Testis (tissue), 3 donors: ENCODE results near the gene TAS2R1. TPM values are rescaled to one million over a fixed set of nuclear protein-coding genes. Genes with fewer than 3 reads are reported as not detected.

Experiments
- DNase-seq: peaks from one replicate; pipeline ENCODE4 v3.0.0-alpha.2; 2019
- H3K27ac ChIP-seq, 2 donors: fragments of 200-600 bp; sonication (generic); one replicate each; pipeline ENCODE4 v1.5.1; 2019
- H3K27me3 ChIP-seq: fragments of 200-600 bp; sonication (generic); one replicate; pipeline ENCODE4 v1.5.1; 2019
- H3K36me3 ChIP-seq: fragments of 200-600 bp; sonication (generic); one replicate; pipeline ENCODE4 v1.5.1; 2017; ENCODE audit warnings: low read depth; ENCODE audit errors: missing control alignments
- H3K4me1 ChIP-seq: fragments of 200-600 bp; sonication (generic); one replicate; pipeline ENCODE4 v1.5.1; 2019
- H3K4me3 ChIP-seq, 2 donors: fragments of 200-600 bp; sonication (generic); one replicate each; pipeline ENCODE4 v1.5.1; 2017 to 2019
- H3K9me3 ChIP-seq: fragments of 200-600 bp; sonication (generic); one replicate; pipeline ENCODE4 v1.5.1; 2017
- POLR2A ChIP-seq: fragments of 450-650 bp; IDR thresholded peaks from one replicate; pipeline ENCODE4 v1.6.1; 2017; ENCODE audit warnings: antibody characterized with exemption, mild to moderate bottlenecking, moderate library complexity
- whole genome bisulfite sequencing, 2 donors: methylation state at CpG; one replicate each; pipeline ENCODE4 v1.1.5; 2018; 5-methylcytosine and 5-hydroxymethylcytosine counted together
- intact Hi-C: fragments of 100-400 bp; cut with DNase I; formaldehyde crosslinking; loops from one replicate; pipeline ENCODE4 v1.15.1; 2023; ENCODE audit warnings: low total_unique reads
- polyA plus RNA-seq: library from polyadenylated mRNA; stranded (reverse); fragments of 350-450 nt; fragmentation: Illumina TruSeq; extraction: RNeasy Lipid Tissue Mini Kit (QIAGEN cat#74804); gene quantifications from one replicate; pipeline ENCODE4 v1.2.3, GENCODE V29; 2014; ENCODE audit warnings: low read depth, low replicate concordance; ENCODE audit not compliant: insufficient read depth
- total RNA-seq, 2 donors: library from RNA; depleted of rRNA; stranded (reverse); fragments of >200 nt; gene quantifications; one replicate each; pipeline ENCODE4 v1.2.3, GENCODE V29; 2016
- TF ChIP-seq, protein P1 (sequence below), 3 experiments: fragments of 450-650 bp in 2 of 3; fragments of 200-600 bp in 1 of 3; sonication (generic) in 1 of 3; IDR thresholded peaks; one replicate each; pipeline ENCODE4 v1.5.1; 2016 to 2019; ENCODE audit warnings: antibody characterized with exemption in 3 of 3, mild to moderate bottlenecking in 2 of 3, moderate library complexity in 1 of 3

The TAS2R1 gene
- total and polyA plus RNA-seq, 3 donors from 2014 or later, result 0.50 to 1.3 (median 1.1) TPM

DNA sequence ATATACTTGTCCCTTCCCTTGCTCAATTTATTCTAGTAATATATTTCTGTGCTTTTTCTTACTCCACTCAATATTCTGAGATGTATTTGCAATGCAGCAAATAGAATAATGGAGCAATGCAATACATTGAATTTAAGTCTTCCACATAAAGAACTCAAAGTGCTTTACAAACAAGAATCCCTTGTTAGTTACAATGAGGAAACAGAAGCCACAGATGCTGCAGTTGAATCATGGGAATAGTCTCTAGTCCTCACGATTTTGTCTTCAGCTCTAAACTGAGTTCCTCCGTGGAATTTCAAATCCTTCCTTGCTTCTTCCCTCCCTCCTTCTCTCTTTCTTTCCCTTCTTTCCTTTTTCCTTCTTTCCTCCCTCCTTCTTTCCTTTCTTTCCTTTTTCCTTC lies 12.5 kb upstream of the TAS2R1 start:
- H3K4me1 ChIP-seq, result no peaks in the 10 kb centered on the region
- intact Hi-C loops, result no loop called here
- no peak for DNase-seq
- 53 to 60% methylated on average over 2 of the region's 2 CpGs for WGBS, 2 donors
- H3K9me3 ChIP-seq, result no peaks in the 10 kb centered on the region
- no peak overlapping the region for H3K4me3 ChIP-seq
- no peaks in the 10 kb centered on the region for H3K36me3 ChIP-seq
- no peak for TF ChIP-seq POLR2A
- TF ChIP-seq, protein P1, sequence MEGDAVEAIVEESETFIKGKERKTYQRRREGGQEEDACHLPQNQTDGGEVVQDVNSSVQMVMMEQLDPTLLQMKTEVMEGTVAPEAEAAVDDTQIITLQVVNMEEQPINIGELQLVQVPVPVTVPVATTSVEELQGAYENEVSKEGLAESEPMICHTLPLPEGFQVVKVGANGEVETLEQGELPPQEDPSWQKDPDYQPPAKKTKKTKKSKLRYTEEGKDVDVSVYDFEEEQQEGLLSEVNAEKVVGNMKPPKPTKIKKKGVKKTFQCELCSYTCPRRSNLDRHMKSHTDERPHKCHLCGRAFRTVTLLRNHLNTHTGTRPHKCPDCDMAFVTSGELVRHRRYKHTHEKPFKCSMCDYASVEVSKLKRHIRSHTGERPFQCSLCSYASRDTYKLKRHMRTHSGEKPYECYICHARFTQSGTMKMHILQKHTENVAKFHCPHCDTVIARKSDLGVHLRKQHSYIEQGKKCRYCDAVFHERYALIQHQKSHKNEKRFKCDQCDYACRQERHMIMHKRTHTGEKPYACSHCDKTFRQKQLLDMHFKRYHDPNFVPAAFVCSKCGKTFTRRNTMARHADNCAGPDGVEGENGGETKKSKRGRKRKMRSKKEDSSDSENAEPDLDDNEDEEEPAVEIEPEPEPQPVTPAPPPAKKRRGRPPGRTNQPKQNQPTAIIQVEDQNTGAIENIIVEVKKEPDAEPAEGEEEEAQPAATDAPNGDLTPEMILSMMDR (IDR thresholded peaks at IDR 0.05), result no peak
- H3K27me3 ChIP-seq, result no peaks in the 10 kb centered on the region
- no peak overlapping the region for H3K27ac ChIP-seq

DNA sequence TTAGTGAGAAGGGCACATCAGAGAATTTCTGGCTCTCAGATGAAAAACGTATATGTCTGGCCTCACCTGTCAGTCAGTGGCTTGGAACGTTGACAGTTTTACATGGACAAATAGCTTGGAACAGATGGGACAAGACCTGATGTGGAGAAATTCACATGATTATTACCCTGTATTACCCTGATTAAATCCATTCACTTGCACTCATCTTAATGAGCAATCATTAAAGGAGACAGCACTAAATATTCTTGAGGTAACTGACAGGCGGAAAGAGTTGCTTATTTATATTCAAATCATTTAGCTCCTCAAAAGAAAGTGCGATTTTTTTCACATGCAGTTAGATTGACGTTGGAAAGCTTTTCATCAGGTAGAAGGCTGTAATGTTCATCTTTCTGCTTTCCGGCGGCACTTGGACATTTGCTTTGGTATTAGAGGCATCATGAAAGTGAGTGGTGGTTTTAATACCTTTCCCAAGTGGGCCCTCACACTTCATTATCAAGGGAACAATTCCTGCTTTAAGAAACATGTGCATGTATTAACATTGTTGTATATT lies 11.7 kb upstream of the TAS2R1 start:
- intact Hi-C loops, result no loop called here
- Histone ChIP-seq H3K36me3 (no peaks in the 10 kb centered on the region), H3K27ac (no peak overlapping the region), H3K27me3 (no peaks in the 10 kb centered on the region), H3K4me1 (no peaks in the 10 kb centered on the region), H3K4me3 (no peak overlapping the region), H3K9me3 (no peaks in the 10 kb centered on the region)
- WGBS, 2 donors, result 76 to 82% methylated on average over 7 of the region's 7 CpGs
- DNase-seq, result no peak
- TF ChIP-seq POLR2A, result no peak
- TF ChIP-seq, protein P1 (IDR thresholded peaks at IDR 0.05), result no peak

DNA sequence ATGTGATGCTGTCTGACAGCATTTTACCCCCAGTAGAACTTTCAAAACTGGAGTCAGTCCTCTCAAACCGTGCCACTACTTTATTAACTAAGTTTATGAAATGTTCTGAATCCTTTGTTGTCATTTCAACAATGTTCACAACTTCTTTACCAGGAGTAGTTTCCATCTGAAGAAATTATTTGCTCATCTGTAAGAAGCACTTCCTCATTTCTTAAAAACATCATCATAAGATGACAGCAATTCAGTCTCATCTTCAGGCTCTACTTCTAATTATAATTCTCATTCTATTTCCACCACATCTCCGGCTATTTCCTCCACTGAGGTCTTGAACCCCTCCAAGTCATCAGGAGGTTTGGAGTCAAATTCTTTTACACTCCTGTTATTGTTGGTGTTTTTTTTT lies 2.3 kb upstream of the TAS2R1 start:
- TF ChIP-seq, protein P1 (IDR thresholded peaks at IDR 0.05), result no peak
- no peak for TF ChIP-seq POLR2A
- no peaks in the 10 kb centered on the region for H3K36me3 ChIP-seq
- H3K4me1 ChIP-seq, result no peaks in the 10 kb centered on the region
- H3K4me3 ChIP-seq, result no peak overlapping the region
- no peak overlapping the region for H3K27ac ChIP-seq
- intact Hi-C loops, result no loop called here
- H3K27me3 ChIP-seq, result no peaks in the 10 kb centered on the region
- no peak for DNase-seq
- 82 to 86% methylated on average over 2 of the region's 2 CpGs for WGBS, 2 donors
- no peaks in the 10 kb centered on the region for H3K9me3 ChIP-seq

DNA sequence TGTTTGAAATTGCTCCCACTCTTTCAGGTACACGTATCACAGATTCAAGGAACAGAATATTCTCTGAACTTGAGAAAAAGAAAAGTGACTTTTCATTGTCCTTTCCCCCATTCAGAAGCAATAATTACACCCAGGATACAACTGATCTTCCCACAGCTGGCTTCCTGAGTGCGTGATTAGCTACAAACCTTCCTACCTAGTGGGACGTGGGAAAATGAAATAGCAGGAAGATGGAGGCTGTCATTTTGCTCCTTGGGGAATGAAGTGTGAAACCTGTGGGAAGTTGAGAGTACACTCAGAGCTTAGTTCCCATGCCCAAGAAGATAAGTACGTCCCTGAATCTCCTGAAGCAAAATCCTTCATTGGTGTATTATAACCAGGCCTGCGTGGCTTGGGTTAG lies 2.6 kb downstream of the TAS2R1 start:
- H3K27me3 ChIP-seq, result no peaks in the 10 kb centered on the region
- DNase-seq, result no peak
- WGBS, 2 donors, result 71 to 86% methylated on average over 5 of the region's 5 CpGs
- TF ChIP-seq, protein P1 (IDR thresholded peaks at IDR 0.05), result no peak
- no peak for TF ChIP-seq POLR2A
- intact Hi-C loops, result no loop called here
- no peaks in the 10 kb centered on the region for H3K4me1 ChIP-seq
- H3K27ac ChIP-seq, result no peak overlapping the region
- H3K4me3 ChIP-seq, result no peak overlapping the region
- H3K9me3 ChIP-seq, result no peaks in the 10 kb centered on the region
- no peaks in the 10 kb centered on the region for H3K36me3 ChIP-seq

DNA sequence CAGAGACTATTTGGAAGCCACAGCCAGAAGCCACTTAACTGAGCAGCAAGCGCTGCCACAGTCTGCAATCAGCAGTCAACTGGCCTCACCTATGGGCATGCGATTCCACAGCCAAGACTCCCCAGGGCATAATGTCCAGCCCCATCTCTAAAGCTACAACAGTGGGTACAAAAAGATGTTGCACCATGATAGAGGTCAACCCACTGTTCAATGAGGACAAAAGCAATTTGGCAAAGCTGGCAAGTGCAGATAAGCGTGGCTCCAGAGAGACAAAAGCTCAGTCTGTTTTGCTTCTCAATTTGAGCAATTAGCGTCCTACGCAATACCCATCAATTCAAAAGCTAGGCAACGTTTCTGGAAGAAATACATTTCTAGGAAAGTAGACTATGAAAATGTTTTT lies 3.2 kb downstream of the TAS2R1 start:
- TF ChIP-seq POLR2A, result no peak
- TF ChIP-seq, protein P1 (IDR thresholded peaks at IDR 0.05), result no peak
- intact Hi-C loops, result no loop called here
- DNase-seq, result no peak
- WGBS, 2 donors, result 87 to 88% methylated on average over 6 of the region's 6 CpGs
- H3K4me1 ChIP-seq, result no peaks in the 10 kb centered on the region
- no peak overlapping the region for H3K4me3 ChIP-seq
- H3K9me3 ChIP-seq, result no peaks in the 10 kb centered on the region
- H3K27ac ChIP-seq, result no peak overlapping the region
- no peaks in the 10 kb centered on the region for H3K27me3 ChIP-seq
- H3K36me3 ChIP-seq, result no peaks in the 10 kb centered on the region
